Measurements from ENCODE around the gene PLEKHA8.
A peak's percentile ranks its signal among the peaks of the same experiment; 100 is the strongest.

Gene PLEKHA8

DNA sequence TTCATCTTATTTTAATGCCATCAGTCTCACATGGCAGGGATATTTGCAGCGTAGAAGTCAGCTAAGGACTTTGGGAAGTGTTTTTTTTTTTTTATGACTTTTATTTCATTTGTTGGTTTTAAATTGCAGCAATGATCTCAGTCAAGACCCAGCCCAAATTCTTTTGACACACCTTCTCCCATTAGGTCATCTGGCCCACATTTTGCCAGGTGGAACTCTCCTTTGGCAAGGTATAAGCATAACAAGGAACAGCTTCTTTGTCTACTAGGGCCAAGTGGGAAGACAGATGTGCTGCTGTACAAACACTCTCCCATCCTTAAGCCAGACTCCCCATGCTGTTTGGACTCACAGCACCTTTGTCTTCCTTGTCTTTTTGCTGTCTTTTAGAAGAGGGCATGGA is 41.8 kb downstream of the PLEKHA8 start:
- DNase-seq (ENCODE audit: extremely low spot score): no peak
- CTCF ChIA-PET: no interaction called here
- POLR2A ChIA-PET: no interaction called here
- TF ChIP-seq FOXK2 (IDR thresholded peaks at IDR 0.05) (no peak), HDGF (IDR thresholded peaks at IDR 0.05; ENCODE audit: borderline replicate concordance) (no peak), LEF1 (IDR thresholded peaks at IDR 0.05; ENCODE audit: borderline replicate concordance) (no peak)

DNA sequence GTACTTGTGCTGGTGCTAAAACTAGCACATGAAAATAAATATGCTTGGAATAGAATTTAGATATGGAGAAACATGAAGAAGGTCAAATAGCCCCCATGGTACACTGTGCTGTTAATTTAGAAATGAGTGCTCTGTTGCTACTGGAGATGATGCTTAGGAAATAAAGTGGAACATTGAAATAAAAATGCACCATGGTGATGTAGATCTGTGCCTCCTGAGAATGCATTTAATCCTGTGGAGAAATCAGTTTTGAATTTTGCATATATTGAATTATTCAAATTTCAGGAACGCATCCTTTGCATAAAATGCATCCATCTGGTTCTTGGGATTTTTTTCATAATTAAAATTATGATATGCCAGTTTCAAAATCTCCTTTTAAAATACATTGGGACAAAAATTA is 44.5 kb downstream of the PLEKHA8 start:
- POLR2A ChIA-PET: no interaction called here
- no peak for DNase-seq (ENCODE audit: extremely low spot score)
- TF ChIP-seq ELF4 (IDR thresholded peaks at IDR 0.05) (no peak), SUZ12 (IDR thresholded peaks at IDR 0.05) (no peak), HDGF (IDR thresholded peaks at IDR 0.05; ENCODE audit: borderline replicate concordance) (no peak), ZNF384 (IDR thresholded peaks at IDR 0.05) (no peak), FOXK2 (IDR thresholded peaks at IDR 0.05) (no peak), FOXM1 (IDR thresholded peaks at IDR 0.05; ENCODE audit: borderline replicate concordance) (no peak), SP1 (IDR thresholded peaks at IDR 0.05) (no peak), NFRKB (IDR thresholded peaks at IDR 0.05) (no peak), L3MBTL2 (conservative IDR thresholded peaks at IDR 0.05) (no peak), LEF1 (IDR thresholded peaks at IDR 0.05; ENCODE audit: borderline replicate concordance) (no peak), BHLHE40 (IDR thresholded peaks at IDR 0.05; ENCODE audit: borderline replicate concordance) (no peak), FOXA1 (IDR thresholded peaks at IDR 0.05) (no peak), CTBP1 (IDR thresholded peaks at IDR 0.05; ENCODE audit: borderline replicate concordance) (no peak), TARDBP (IDR thresholded peaks at IDR 0.05) (no peak)
- TF ChIP-seq, protein P1, sequence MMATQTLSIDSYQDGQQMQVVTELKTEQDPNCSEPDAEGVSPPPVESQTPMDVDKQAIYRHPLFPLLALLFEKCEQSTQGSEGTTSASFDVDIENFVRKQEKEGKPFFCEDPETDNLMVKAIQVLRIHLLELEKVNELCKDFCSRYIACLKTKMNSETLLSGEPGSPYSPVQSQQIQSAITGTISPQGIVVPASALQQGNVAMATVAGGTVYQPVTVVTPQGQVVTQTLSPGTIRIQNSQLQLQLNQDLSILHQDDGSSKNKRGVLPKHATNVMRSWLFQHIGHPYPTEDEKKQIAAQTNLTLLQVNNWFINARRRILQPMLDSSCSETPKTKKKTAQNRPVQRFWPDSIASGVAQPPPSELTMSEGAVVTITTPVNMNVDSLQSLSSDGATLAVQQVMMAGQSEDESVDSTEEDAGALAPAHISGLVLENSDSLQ (IDR thresholded peaks at IDR 0.05): no peak
- CTCF ChIA-PET: interaction anchor here (0.7 kb wide), 2 partner anchors 11 to 444 kb away, joined by 5 to 7 read pairs; no protein-coding TSS in a partner anchor

DNA sequence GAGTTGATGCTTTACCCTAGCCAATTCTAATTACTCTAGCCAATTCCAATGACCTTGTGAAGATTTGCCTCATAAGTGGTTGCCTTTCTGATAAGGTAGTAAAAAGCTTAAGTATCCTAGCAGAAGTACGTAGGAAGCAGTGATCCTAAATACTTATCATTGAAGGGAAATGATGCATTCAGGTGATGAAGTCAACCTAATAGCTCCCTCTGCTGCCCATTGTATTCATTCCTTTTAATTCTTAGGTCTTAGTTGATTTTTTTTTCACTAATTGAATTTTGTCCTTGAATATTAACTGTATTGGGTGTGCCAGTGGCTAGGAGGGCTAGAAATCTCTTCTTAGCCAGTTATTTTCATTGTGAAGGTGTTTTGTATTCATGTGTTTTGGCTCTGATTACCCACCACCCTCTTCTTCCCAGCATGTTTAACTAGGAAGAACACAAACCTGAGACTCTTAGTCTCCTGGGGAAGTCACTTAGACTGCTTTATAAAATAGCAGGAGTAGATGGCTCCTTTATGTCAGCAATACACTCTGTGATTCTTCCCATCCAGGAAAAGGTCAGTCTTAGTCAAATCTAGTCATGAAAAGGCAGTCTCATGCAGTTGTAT is 46.3 kb downstream of the PLEKHA8 start:
- TF ChIP-seq SUZ12 (IDR thresholded peaks at IDR 0.05): no peak
- no peak for TF ChIP-seq FOXM1 (IDR thresholded peaks at IDR 0.05; ENCODE audit: borderline replicate concordance)
- TF ChIP-seq NFRKB (IDR thresholded peaks at IDR 0.05): no peak
- no peak for TF ChIP-seq FOXK2 (IDR thresholded peaks at IDR 0.05)
- no peak for TF ChIP-seq FOXA1 (IDR thresholded peaks at IDR 0.05)
- no peak for TF ChIP-seq BHLHE40 (IDR thresholded peaks at IDR 0.05; ENCODE audit: borderline replicate concordance)
- no peak for TF ChIP-seq ZNF384 (IDR thresholded peaks at IDR 0.05)
- no peak for TF ChIP-seq TARDBP (IDR thresholded peaks at IDR 0.05)
- TF ChIP-seq SP1 (IDR thresholded peaks at IDR 0.05): no peak
- no peak for TF ChIP-seq LEF1 (IDR thresholded peaks at IDR 0.05; ENCODE audit: borderline replicate concordance)
- no peak for TF ChIP-seq ARNT (IDR thresholded peaks at IDR 0.05)
- TF ChIP-seq HDGF (IDR thresholded peaks at IDR 0.05; ENCODE audit: borderline replicate concordance): no peak
- no peak for TF ChIP-seq CTBP1 (IDR thresholded peaks at IDR 0.05; ENCODE audit: borderline replicate concordance)
- no peak for TF ChIP-seq ELF4 (IDR thresholded peaks at IDR 0.05)
- TF ChIP-seq, protein P1 (IDR thresholded peaks at IDR 0.05): no peak
- no peak for TF ChIP-seq L3MBTL2 (conservative IDR thresholded peaks at IDR 0.05)
- ChIA-PET CTCF (interaction anchor here (0.7 to 1.3 kb wide), 4 partner anchors 13 to 325 kb away, joined by 3 to 4 read pairs (median 4); no protein-coding TSS in a partner anchor), POLR2A (no interaction called here)
- peak; percentile 34 for DNase-seq (ENCODE audit: extremely low spot score)

DNA sequence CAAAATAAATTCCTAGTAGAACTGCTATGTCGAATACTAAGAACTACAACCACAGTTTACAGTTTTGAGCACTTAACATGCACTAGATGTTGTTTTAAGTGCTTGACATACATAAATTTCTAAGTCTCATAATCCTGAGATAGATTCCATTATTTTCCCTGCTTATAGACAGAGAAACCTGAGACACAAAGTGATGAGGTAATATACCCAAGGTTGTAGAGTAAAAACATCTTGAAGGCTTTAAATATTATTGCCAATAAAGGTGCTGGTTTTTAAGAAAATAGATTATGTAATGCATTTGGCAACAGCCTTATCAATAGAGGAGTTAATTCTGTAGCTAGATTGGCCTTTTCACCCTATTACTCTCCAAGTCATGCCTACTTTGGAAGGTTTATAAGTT is 48.2 kb downstream of the PLEKHA8 start:
- TF ChIP-seq FOXM1 (IDR thresholded peaks at IDR 0.05; ENCODE audit: borderline replicate concordance) (no peak), FOXK2 (IDR thresholded peaks at IDR 0.05) (no peak), NFRKB (IDR thresholded peaks at IDR 0.05) (no peak), TARDBP (IDR thresholded peaks at IDR 0.05) (no peak), ZNF384 (IDR thresholded peaks at IDR 0.05) (no peak), ARNT (IDR thresholded peaks at IDR 0.05) (no peak), ELF4 (IDR thresholded peaks at IDR 0.05) (no peak), HDGF (IDR thresholded peaks at IDR 0.05; ENCODE audit: borderline replicate concordance) (no peak), LEF1 (IDR thresholded peaks at IDR 0.05; ENCODE audit: borderline replicate concordance) (no peak), BHLHE40 (IDR thresholded peaks at IDR 0.05; ENCODE audit: borderline replicate concordance) (no peak), FOXA1 (IDR thresholded peaks at IDR 0.05) (no peak), CTBP1 (IDR thresholded peaks at IDR 0.05; ENCODE audit: borderline replicate concordance) (no peak), L3MBTL2 (conservative IDR thresholded peaks at IDR 0.05) (no peak), SUZ12 (IDR thresholded peaks at IDR 0.05) (no peak)
- TF ChIP-seq, protein P1 (IDR thresholded peaks at IDR 0.05): no peak
- POLR2A ChIA-PET: no interaction called here
- DNase-seq (ENCODE audit: extremely low spot score): no peak
- CTCF ChIA-PET: no interaction called here

DNA sequence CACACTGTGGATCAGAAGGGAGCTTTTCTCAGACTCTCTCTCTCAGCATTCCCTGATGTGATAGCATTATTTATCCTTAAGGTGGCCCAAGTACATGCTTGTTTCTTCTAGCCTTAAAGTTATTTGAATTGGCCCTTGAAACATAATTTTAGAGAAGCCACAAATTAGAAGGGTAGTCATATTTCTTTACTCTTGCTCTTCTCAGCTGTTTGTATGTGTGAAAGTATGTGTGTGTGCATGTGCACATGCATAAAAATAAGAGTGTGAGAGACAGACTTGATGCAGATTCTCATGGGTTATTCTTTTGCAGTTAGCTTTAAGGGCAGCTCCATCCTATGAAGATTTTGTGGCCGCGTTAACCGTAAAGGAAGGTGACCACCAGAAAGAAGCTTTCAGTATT is 50.1 kb downstream of the PLEKHA8 start:
- POLR2A ChIA-PET: no interaction called here
- TF ChIP-seq FOXM1 (IDR thresholded peaks at IDR 0.05; ENCODE audit: borderline replicate concordance): no peak
- no peak for TF ChIP-seq NFRKB (IDR thresholded peaks at IDR 0.05)
- TF ChIP-seq CTBP1 (IDR thresholded peaks at IDR 0.05; ENCODE audit: borderline replicate concordance): no peak
- TF ChIP-seq HDGF (IDR thresholded peaks at IDR 0.05; ENCODE audit: borderline replicate concordance): no peak
- no peak for TF ChIP-seq L3MBTL2 (conservative IDR thresholded peaks at IDR 0.05)
- TF ChIP-seq SP1 (IDR thresholded peaks at IDR 0.05): no peak
- no peak for TF ChIP-seq ARNT (IDR thresholded peaks at IDR 0.05)
- no peak for TF ChIP-seq ZNF384 (IDR thresholded peaks at IDR 0.05)
- TF ChIP-seq LEF1 (IDR thresholded peaks at IDR 0.05; ENCODE audit: borderline replicate concordance): no peak
- TF ChIP-seq, protein P1 (IDR thresholded peaks at IDR 0.05): no peak
- TF ChIP-seq TARDBP (IDR thresholded peaks at IDR 0.05): no peak
- TF ChIP-seq ELF4 (IDR thresholded peaks at IDR 0.05): no peak
- no peak for TF ChIP-seq SUZ12 (IDR thresholded peaks at IDR 0.05)
- DNase-seq (ENCODE audit: extremely low spot score): no peak
- CTCF ChIA-PET: interaction anchor here (0.7 kb wide), 1 partner anchor 17 kb away, joined by 4 read pairs; no protein-coding TSS in a partner anchor
